ENCODE data around the gene KNOP1. TPM values are rescaled to one million over a fixed set of nuclear protein-coding genes. Genes with fewer than 3 reads are reported as not detected.

The KNOP1 gene
- total RNA-seq, 1 experiment from 2014 or later: 60.4 TPM

- ChIA-PET POLR2A (ENCODE audit: unreplicated experiment) (interaction anchor here (0.5 to 0.8 kb wide), 2 partner anchors 43 to 87 kb away, joined by 7 to 13 read pairs; no protein-coding TSS in a partner anchor), CTCF (no interaction called here)
- Histone ChIP-seq H3K4me3 (no peak overlapping the region), H3K4me2 (no peak overlapping the region), H2AFZ (no peak overlapping the region), H3K27ac (no peak overlapping the region), H3K4me1 (replicated peaks; ENCODE audit: insufficient read depth) (peaks cover 11% of the 10 kb centered on the region), H3K36me3 (ENCODE audit: low read depth) (peaks cover 42% of the 10 kb centered on the region), H3K9me3 (ENCODE audit: insufficient read depth, low read depth) (no peaks in the 10 kb centered on the region), H3K9me2 (ENCODE audit: insufficient read depth) (no peaks in the 10 kb centered on the region), H3K79me2 (ENCODE audit: low read depth) (0 out of 2 replicates have a peak, but pooled peaks cover 5% of the 10 kb centered on the region), H3F3A (ENCODE audit: insufficient read depth, low read depth) (peaks cover 22% of the 10 kb centered on the region), H3K27me3 (ENCODE audit: insufficient read depth, low read depth) (no peaks in the 10 kb centered on the region), H4K20me1 (ENCODE audit: insufficient read depth) (0 out of 2 replicates have a peak, but pooled peaks cover 2% of the 10 kb centered on the region)
- no peak for DNase-seq
- intact Hi-C loops (cut with micrococcal nuclease; ENCODE audit: unreplicated experiment): no loop called here
- no TSS peak for BruUV-seq (replicated peaks)
- no peak for TF ChIP-seq CTCF (conservative IDR thresholded peaks at IDR 0.05)
- TF ChIP-seq EZH2 (IDR thresholded peaks at IDR 0.05; ENCODE audit: low read depth): no peak
These were observed 12.9 kb downstream of the KNOP1 start for GRCh38 chr16:19705146-19705501.

- Histone ChIP-seq H3K27me3 (ENCODE audit: insufficient read depth, low read depth) (no peaks in the 10 kb centered on the region), H4K20me1 (ENCODE audit: insufficient read depth) (0 out of 2 replicates have a peak, but pooled peaks cover 2% of the 10 kb centered on the region), H3F3A (ENCODE audit: insufficient read depth, low read depth) (peaks cover 28% of the 10 kb centered on the region), H3K4me1 (replicated peaks; ENCODE audit: insufficient read depth) (peaks cover 11% of the 10 kb centered on the region), H3K4me3 (no peak overlapping the region), H3K9me2 (ENCODE audit: insufficient read depth) (no peaks in the 10 kb centered on the region), H3K79me2 (ENCODE audit: low read depth) (0 out of 2 replicates have a peak, but pooled peaks cover 7% of the 10 kb centered on the region), H3K36me3 (ENCODE audit: low read depth) (peaks cover 42% of the 10 kb centered on the region), H3K4me2 (no peak overlapping the region), H3K27ac (no peak overlapping the region), H3K9me3 (ENCODE audit: insufficient read depth, low read depth) (0 out of 2 replicates have a peak, but pooled peaks cover 1% of the 10 kb centered on the region), H2AFZ (no peak overlapping the region)
- ChIA-PET POLR2A (ENCODE audit: unreplicated experiment) (interaction anchor here (0.5 to 0.8 kb wide), 3 partner anchors 13 to 86 kb away, joined by 4 to 13 read pairs (median 7); partner anchors contain the start of gene KNOP1), CTCF (no interaction called here)
- no peak for TF ChIP-seq EZH2 (IDR thresholded peaks at IDR 0.05; ENCODE audit: low read depth)
- no peak for TF ChIP-seq CTCF (conservative IDR thresholded peaks at IDR 0.05)
- intact Hi-C loops (cut with micrococcal nuclease; ENCODE audit: unreplicated experiment): loop anchor here (5.0 kb wide), 1 partner anchor 183 kb away; no protein-coding TSS in a partner anchor
- BruUV-seq (replicated peaks): no TSS peak
- DNase-seq: peak in 1 of 2 experiments; percentile 38
These were observed 13.5 kb downstream of the KNOP1 start for GRCh38 chr16:19704321-19705145.

GRCh38 chr16:19703172-19703889, 14.7 kb downstream of the KNOP1 start:
- no peaks in the 10 kb centered on the region for H3K9me2 ChIP-seq (ENCODE audit: insufficient read depth)
- BruUV-seq (replicated peaks): TSS peak; percentile 5
- H3K27ac ChIP-seq: no peak overlapping the region
- no peak for DNase-seq
- ChIA-PET POLR2A (ENCODE audit: unreplicated experiment) (interaction anchor here (0.6 to 0.7 kb wide), 2 partner anchors 108 to 152 kb away, joined by 3 to 14 read pairs; no protein-coding TSS in a partner anchor), CTCF (no interaction called here)
- peaks cover 28% of the 10 kb centered on the region for H3F3A ChIP-seq (ENCODE audit: insufficient read depth, low read depth)
- intact Hi-C loops (cut with micrococcal nuclease; ENCODE audit: unreplicated experiment): loop anchor here (5.0 kb wide), 1 partner anchor 184 kb away; no protein-coding TSS in a partner anchor
- no peaks in the 10 kb centered on the region for H3K27me3 ChIP-seq (ENCODE audit: insufficient read depth, low read depth)
- H3K4me1 ChIP-seq (replicated peaks; ENCODE audit: insufficient read depth): peaks cover 11% of the 10 kb centered on the region
- H3K4me2 ChIP-seq: no peak overlapping the region
- H3K36me3 ChIP-seq (ENCODE audit: low read depth): peaks cover 48% of the 10 kb centered on the region
- no peak overlapping the region for H2AFZ ChIP-seq
- 0 out of 2 replicates have a peak, but pooled peaks cover 13% of the 10 kb centered on the region for H3K79me2 ChIP-seq (ENCODE audit: low read depth)
- no peaks in the 10 kb centered on the region for H4K20me1 ChIP-seq (ENCODE audit: insufficient read depth)
- TF ChIP-seq EZH2 (IDR thresholded peaks at IDR 0.05; ENCODE audit: low read depth) (no peak), CTCF (conservative IDR thresholded peaks at IDR 0.05) (no peak)
- no peak overlapping the region for H3K4me3 ChIP-seq
- H3K9me3 ChIP-seq (ENCODE audit: insufficient read depth, low read depth): peaks cover 10% of the 10 kb centered on the region; the same call in 1 of the 2 replicates
